Neural progenitor cell (in vitro differentiated cells): ENCODE results near the gene OTOP3. TPM values are rescaled to one million over a fixed set of nuclear protein-coding genes. Genes with fewer than 3 reads are reported as not detected.

Experiments used
- DNase-seq: peaks from one replicate; pipeline ENCODE4 v3.0.0-alpha.2; 2016; ENCODE audit warnings: low spot score
- H2AFZ ChIP-seq: fragments of 200-600 bp; sonication (generic); replicated peaks from 2 replicates; pipeline ENCODE4 v1.6.1; 2016; ENCODE audit warnings: antibody characterized with exemption
- H3F3A ChIP-seq: fragments of 200-600 bp; sonication (generic); 2 replicates; pipeline ENCODE4 v1.6.1; 2016; ENCODE audit warnings: antibody characterized with exemption, low read depth
- H3K27ac ChIP-seq: fragments of 200-600 bp; sonication (generic); 2 replicates; pipeline ENCODE4 v1.5.1; 2016; ENCODE audit warnings: mild to moderate bottlenecking
- H3K27me3 ChIP-seq: fragments of 200-600 bp; sonication (generic); 2 replicates; pipeline ENCODE4 v1.6.1; 2016; ENCODE audit warnings: mild to moderate bottlenecking, moderate library complexity
- H3K36me3 ChIP-seq: fragments of 200-600 bp; sonication (generic); 2 replicates; pipeline ENCODE4 v1.5.1; 2016
- H3K4me1 ChIP-seq: fragments of 200-600 bp; sonication (generic); 2 replicates; pipeline ENCODE4 v1.6.1; 2016; ENCODE audit warnings: mixed run types
- H3K4me2 ChIP-seq: fragments of 200-600 bp; sonication (generic); 2 replicates; pipeline ENCODE4 v1.6.1; 2016
- H3K4me3 ChIP-seq: fragments of 200-600 bp; sonication (generic); 2 replicates; pipeline ENCODE4 v1.5.1; 2016
- H3K79me2 ChIP-seq: fragments of 200-600 bp; sonication (generic); 2 replicates; pipeline ENCODE4 v1.6.1; 2016; ENCODE audit warnings: low read depth
- H3K9ac ChIP-seq: fragments of 200-600 bp; sonication (generic); 2 replicates; pipeline ENCODE4 v1.6.1; 2016
- H3K9me3 ChIP-seq: fragments of 200-600 bp; sonication (generic); 2 replicates; pipeline ENCODE4 v1.5.1; 2016; ENCODE audit warnings: low read depth
- H4K20me1 ChIP-seq: fragments of 200-600 bp; sonication (generic); 2 replicates; pipeline ENCODE4 v1.6.1; 2016; ENCODE audit warnings: low read depth
- H3K27ac Mint-ChIP-seq: 3 replicates; pipeline ENCODE4 v1.8.0; 2021; ENCODE audit warnings: mixed read lengths
- H3K27me3 Mint-ChIP-seq: 2 replicates; pipeline ENCODE4 v1.8.0; 2022; ENCODE audit warnings: low read depth, mild to moderate bottlenecking, inconsistent platforms, moderate library complexity, mixed read lengths; ENCODE audit not compliant: insufficient read depth
- H3K36me3 Mint-ChIP-seq: 3 replicates; pipeline ENCODE4 v1.8.0; 2021; ENCODE audit warnings: mixed read lengths
- H3K4me1 Mint-ChIP-seq: 3 replicates; pipeline ENCODE4 v1.8.0; 2021; ENCODE audit warnings: mixed read lengths
- H3K4me3 Mint-ChIP-seq: 3 replicates; pipeline ENCODE4 v1.8.0; 2021; ENCODE audit warnings: mild to moderate bottlenecking, moderate library complexity, mixed read lengths
- H3K9me3 Mint-ChIP-seq: 3 replicates; pipeline ENCODE4 v1.8.0; 2020; ENCODE audit warnings: mixed read lengths
- CTCF ChIP-seq: fragments of 200-600 bp; sonication (generic); IDR thresholded peaks from 2 replicates; pipeline ENCODE4 v1.5.1; 2017; ENCODE audit warnings: antibody characterized with exemption, mild to moderate bottlenecking
- EZH2 ChIP-seq: fragments of 200-600 bp; sonication (generic); IDR thresholded peaks from 2 replicates; pipeline ENCODE4 v1.6.1; 2017; ENCODE audit warnings: antibody characterized with exemption, mild to moderate bottlenecking, moderate library complexity
- EZH2phosphoT487 ChIP-seq: fragments of 200-600 bp; sonication (generic); IDR thresholded peaks from 2 replicates; pipeline ENCODE4 v1.6.1; 2017; ENCODE audit warnings: antibody characterized with exemption
- total RNA-seq: library from RNA; depleted of rRNA; stranded (reverse); fragments of >200 nt; gene quantifications from 2 replicates; pipeline ENCODE4 v1.2.3, GENCODE V29; 2015; ENCODE audit warnings: low replicate concordance

OTOP3 gene
- total RNA-seq, 1 donor from 2014 or later: not detected

GRCh38 chr17:74951065-74951464 lies 15.4 kb downstream of the OTOP3 start:
- Histone ChIP-seq H3K4me1 (no peaks in the 10 kb centered on the region), H3K36me3 (no peaks in the 10 kb centered on the region), H3K27ac (no peak overlapping the region), H3K4me3 (no peak overlapping the region), H3F3A (no peaks in the 10 kb centered on the region), H3K9ac (no peak overlapping the region), H3K27me3 (no peaks in the 10 kb centered on the region), H3K79me2 (no peaks in the 10 kb centered on the region), H4K20me1 (no peaks in the 10 kb centered on the region), H2AFZ (no peak overlapping the region), H3K4me2 (no peak overlapping the region), H3K9me3 (no peaks in the 10 kb centered on the region)
- Mint-ChIP-seq H3K4me1 (no peaks in the 10 kb centered on the region), H3K36me3 (no peaks in the 10 kb centered on the region), H3K27me3 (peaks cover 23% of the 10 kb centered on the region), H3K9me3 (no peaks in the 10 kb centered on the region), H3K27ac (no peak overlapping the region), H3K4me3 (no peak overlapping the region)
- TF ChIP-seq EZH2 (no peak), EZH2phosphoT487 (no peak), CTCF (no peak)
- DNase-seq: no peak

- Mint-ChIP-seq H3K27me3 (peaks cover 21% of the 10 kb centered on the region), H3K27ac (no peak overlapping the region), H3K9me3 (no peaks in the 10 kb centered on the region), H3K36me3 (no peaks in the 10 kb centered on the region), H3K4me3 (no peak overlapping the region), H3K4me1 (no peaks in the 10 kb centered on the region)
- Histone ChIP-seq H2AFZ (no peak overlapping the region), H3K4me3 (no peak overlapping the region), H3K27ac (no peak overlapping the region), H3K79me2 (no peaks in the 10 kb centered on the region), H4K20me1 (no peaks in the 10 kb centered on the region), H3K36me3 (no peaks in the 10 kb centered on the region), H3K27me3 (no peaks in the 10 kb centered on the region), H3K9me3 (no peaks in the 10 kb centered on the region), H3K9ac (no peak overlapping the region), H3K4me1 (no peaks in the 10 kb centered on the region), H3K4me2 (no peak overlapping the region), H3F3A (no peaks in the 10 kb centered on the region)
- DNase-seq: no peak
- TF ChIP-seq EZH2phosphoT487 (no peak), EZH2 (no peak), CTCF (no peak)
Measured at GRCh38 chr17:74951680-74952421, 16.2 kb downstream of the OTOP3 start.

- Histone ChIP-seq H3K27me3 (no peaks in the 10 kb centered on the region), H3K9me3 (no peaks in the 10 kb centered on the region), H4K20me1 (no peaks in the 10 kb centered on the region), H3K4me2 (no peak overlapping the region), H3K36me3 (no peaks in the 10 kb centered on the region), H3K79me2 (no peaks in the 10 kb centered on the region), H3K4me1 (no peaks in the 10 kb centered on the region), H2AFZ (no peak overlapping the region), H3K9ac (no peak overlapping the region), H3F3A (no peaks in the 10 kb centered on the region), H3K4me3 (no peak overlapping the region), H3K27ac (no peak overlapping the region)
- no peak for DNase-seq
- peaks cover 18% of the 10 kb centered on the region for H3K27me3 Mint-ChIP-seq
- no peaks in the 10 kb centered on the region for H3K36me3 Mint-ChIP-seq
- H3K4me1 Mint-ChIP-seq: no peaks in the 10 kb centered on the region
- H3K9me3 Mint-ChIP-seq: no peaks in the 10 kb centered on the region
- no peak overlapping the region for H3K4me3 Mint-ChIP-seq
- H3K27ac Mint-ChIP-seq: peak overlapping the region; percentile 68
- no peak for TF ChIP-seq EZH2
- TF ChIP-seq EZH2phosphoT487: no peak
- no peak for TF ChIP-seq CTCF
Measured at GRCh38 chr17:74952431-74953133, 16.9 kb downstream of the OTOP3 start.
